GM12878 (cell line): ENCODE measurements around the gene INSYN2B. TPM values are rescaled to one million over a fixed set of nuclear protein-coding genes. Genes with fewer than 3 reads are reported as not detected.

Experiments used
- ATAC-seq: fragments of 200-7000 bp; cut with Tn5 transposase; 3 replicates; pipeline ENCODE4 v1.9.1; 2020; ENCODE audit warnings: mild to moderate bottlenecking, moderate library complexity
- BruUV-seq: library from RNA; stranded (reverse); fragments of 400-500 nt; replicated peaks from 2 replicates; lab custom pipeline; 2021; lab: Mats Ljungman, UMichigan
- CTCF ChIA-PET: fragments of 300-600 bp; sonication (Branson Sonifier 250); formaldehyde crosslinking; extraction: SDS; loops from one replicate; lab custom pipeline; 2021; ENCODE audit warnings: inconsistent platforms; lab: Yijun Ruan, JAX
- POLR2A ChIA-PET: fragments of 350-600 bp; formaldehyde crosslinking; extraction: SDS; loops from one replicate; lab custom pipeline; 2021; ENCODE audit warnings: inconsistent platforms; lab: Charles Lee
- RAD21 ChIA-PET: fragments of 300-600 bp; sonication (Branson Sonifier 250); formaldehyde crosslinking; loops from one replicate; lab custom pipeline; 2023; ENCODE audit warnings: antibody characterized with exemption; ENCODE audit not compliant: unreplicated experiment; lab: Charles Lee
- SMC1A ChIA-PET: fragments of 300-600 bp; sonication (Branson Sonifier 250); formaldehyde crosslinking; loops from one replicate; lab custom pipeline; 2023; ENCODE audit not compliant: unreplicated experiment, uncharacterized antibody; lab: Charles Lee
- DNase-seq: peaks from one replicate; pipeline ENCODE4 v3.0.0-alpha.2; 2011; ENCODE audit warnings: low read depth, low spot score
- FAIRE-seq: peaks from 3 replicates; lab custom pipeline; 2011; peaks lifted over from hg19 to GRCh38; lab: Jason Lieb, UNC
- H2AFZ ChIP-seq: 2 replicates; pipeline ENCODE4 v1.6.0; 2011; ENCODE audit warnings: low read depth, low read length, control low read depth; ENCODE audit not compliant: control insufficient read depth
- H3K27ac ChIP-seq: 2 replicates; pipeline ENCODE4 v1.5.1; 2011; ENCODE audit warnings: control low read depth; ENCODE audit not compliant: control insufficient read depth, insufficient read depth
- H3K27me3 ChIP-seq, 2 experiments: replicated peaks in 1 of 2; 2 replicates each; pipeline versions ENCODE4 v1.6.0 to v1.6.1; 2011; ENCODE audit warnings: low read length in 1 of 2; ENCODE audit not compliant: control insufficient read depth in 2 of 2, insufficient read depth in 2 of 2
- H3K36me3 ChIP-seq, 2 experiments: 2 replicates each; pipeline ENCODE4 v1.5.1; 2011; ENCODE audit warnings: low read length in 1 of 2; ENCODE audit not compliant: control insufficient read depth in 2 of 2, insufficient read depth in 2 of 2
- H3K4me1 ChIP-seq: 2 replicates; pipeline ENCODE4 v1.6.1; 2011; ENCODE audit warnings: mild to moderate bottlenecking, low read length, moderate library complexity, mixed read lengths; ENCODE audit not compliant: control insufficient read depth, insufficient read depth
- H3K4me2 ChIP-seq: 2 replicates; pipeline ENCODE4 v1.6.0; 2011; ENCODE audit warnings: control low read depth; ENCODE audit not compliant: control insufficient read depth, insufficient read depth
- H3K4me3 ChIP-seq: fragments of 200-600 bp; sonication (generic); 2 replicates; pipeline ENCODE4 v1.5.1; 2016
- H3K79me2 ChIP-seq: 2 replicates; pipeline ENCODE4 v1.6.0; 2011; ENCODE audit warnings: low read length; ENCODE audit not compliant: control insufficient read depth, insufficient read depth
- H3K9ac ChIP-seq: 2 replicates; pipeline ENCODE4 v1.8.0; 2011; ENCODE audit warnings: low read length, control low read depth, mixed read lengths; ENCODE audit not compliant: control insufficient read depth, insufficient read depth
- H3K9me3 ChIP-seq: replicated peaks from 3 replicates; pipeline ENCODE4 v1.5.1; 2011; ENCODE audit warnings: mild to moderate bottlenecking, low read length; ENCODE audit not compliant: control insufficient read depth, insufficient read depth
- H4K20me1 ChIP-seq: 2 replicates; pipeline ENCODE4 v1.6.0; 2011; ENCODE audit not compliant: control insufficient read depth, insufficient read depth
- CBX3 ChIP-seq: fragments of 200-600 bp; sonication (generic); IDR thresholded peaks from 2 replicates; pipeline ENCODE4 v1.6.1; 2016; ENCODE audit warnings: low read depth, borderline replicate concordance
- E2F4 ChIP-seq: IDR thresholded peaks from 2 replicates; pipeline ENCODE4 v1.6.1; 2012; ENCODE audit warnings: low read depth, low read length, improper control_type of control experiment
- HSF1 ChIP-seq: fragments of 150-350 bp; IDR thresholded peaks from 2 replicates; pipeline ENCODE4 v1.6.1; 2014; ENCODE audit warnings: mild to moderate bottlenecking, low read depth, low read length
- MAX ChIP-seq: IDR thresholded peaks from 2 replicates; pipeline ENCODE4 v1.6.1; 2012; ENCODE audit warnings: low read depth, low read length, improper control_type of control experiment
- MLLT1 ChIP-seq: fragments of 450-650 bp; IDR thresholded peaks from 2 replicates; pipeline ENCODE4 v1.6.1; 2016; ENCODE audit warnings: mild to moderate bottlenecking
- NFXL1 ChIP-seq: fragments of 450-650 bp; IDR thresholded peaks from 2 replicates; pipeline ENCODE4 v1.6.1; 2017; ENCODE audit warnings: antibody characterized with exemption, mild to moderate bottlenecking, borderline replicate concordance
- PAX5 ChIP-seq: IDR thresholded peaks from 2 replicates; pipeline ENCODE4 v1.6.1; 2011; ENCODE audit warnings: low read depth, low read length, borderline replicate concordance
- WGBS: methylation state at CpG from one replicate; pipeline ENCODE4 v1.1.6; 2016; ENCODE audit warnings: low lambda C conversion rate; ENCODE audit not compliant: insufficient replicate concordance, insufficient coverage; ENCODE audit errors: missing lambda C conversion rate; 5-methylcytosine and 5-hydroxymethylcytosine counted together
- in situ Hi-C: fragments of 300-500 bp; cut with MboI; formaldehyde crosslinking; loops from 9 replicates; pipeline ENCODE4 v1.14.3; 2018; ENCODE audit warnings: mixed read lengths
- intact Hi-C: fragments of 100-400 bp; cut with micrococcal nuclease; formaldehyde crosslinking; loops from one replicate; pipeline ENCODE4 v1.14.2; 2022; ENCODE audit not compliant: unreplicated experiment
- polyA plus RNA-seq, 11 experiments: library from polyadenylated mRNA; depleted of rRNA in 4 of 11; unstranded in 6 of 11; stranded (reverse) in 5 of 11; fragments of >200 nt; fragmentation: Nextera tagmentation in 4 of 11; fragmentation: Illumina TruSeq in 1 of 11; extraction: Ambion mirVana in 4 of 11; extraction: Trizol in 1 of 11; gene quantifications; 1 replicate in 1 of 11; 2 replicates in 10 of 11; pipeline versions ENCODE4 v1.2.1 to v1.2.3, GENCODE V29; 2011 to 2016; ENCODE audit warnings: inconsistent platforms in 2 of 11, missing spikeins in 2 of 11, low read depth in 1 of 11
- total RNA-seq, 4 experiments: library from RNA; depleted of rRNA in 3 of 4; stranded (reverse); fragments of >200 nt in 3 of 4; fragmentation: Illumina TruSeq in 1 of 4; extraction: Trizol in 1 of 4; gene quantifications; 2 replicates each; pipeline versions ENCODE4 v1.2.1 to v1.2.3, GENCODE V29; 2013 to 2021

Gene INSYN2B
- total and polyA plus RNA-seq, 10 of the 15 experiments (the other 5 are each of a cell fraction or from before 2014, with no cell fraction given) = 0.05 to 0.27 (median 0.13) TPM; not detected in 7

GRCh38 chr5:169862391-169862811 lies 117.9 kb downstream of the INSYN2B start (continued):
- no peak for TF ChIP-seq CBX3

GRCh38 chr5:169861934-169862333 lies 118.4 kb downstream of the INSYN2B start:
- H3K27me3 ChIP-seq = no peaks in the 10 kb centered on the region
- SMC1A ChIA-PET = interaction anchor here (1.3 to 3.3 kb wide), 4 partner anchors 10 to 63 kb away, joined by 4 to 12 read pairs (median 6); no protein-coding TSS in a partner anchor
- H3K79me2 ChIP-seq = no peaks in the 10 kb centered on the region; the same call in 1 of the 2 replicates
- H3K4me1 ChIP-seq = 0 out of 2 replicates have a peak, but pooled peaks cover 3% of the 10 kb centered on the region
- CTCF ChIA-PET = interaction anchor here (0.9 to 1.0 kb wide), 2 partner anchors 12 to 43 kb away, joined by 3 read pairs; no protein-coding TSS in a partner anchor
- FAIRE-seq (no peak), ATAC-seq (no peak), DNase-seq (no peak)
- no peak overlapping the region for H3K4me3 ChIP-seq
- peaks cover 0 to 4% of the 10 kb centered on the region in 2 experiments; a peak in 2 of 4 replicates for H3K36me3 ChIP-seq
- no peak overlapping the region for H2AFZ ChIP-seq
- in situ Hi-C loops (no loop called here), intact Hi-C loops (no loop called here)
- H3K4me2 ChIP-seq = no peak overlapping the region
- RAD21 ChIA-PET = interaction anchor here (1.2 to 2.1 kb wide), 2 partner anchors 42 to 56 kb away, joined by 3 to 9 read pairs; no protein-coding TSS in a partner anchor
- H4K20me1 ChIP-seq = no peaks in the 10 kb centered on the region
- no TSS peak for BruUV-seq
- H3K9me3 ChIP-seq = no peaks in the 10 kb centered on the region
- no peak overlapping the region for H3K9ac ChIP-seq
- WGBS = 98% methylated on average over 2 of the region's 2 CpGs
- H3K27ac ChIP-seq = no peak overlapping the region
- TF ChIP-seq E2F4 (no peak), HSF1 (no peak), MAX (no peak), NFXL1 (no peak), PAX5 (no peak), MLLT1 (no peak)
- POLR2A ChIA-PET = no interaction called here
